AG04450 (cell line): ENCODE data around the gene TXK. TPM values are rescaled to one million over a fixed set of nuclear protein-coding genes. Genes with fewer than 3 reads are reported as not detected.

Experiments
- CTCF ChIA-PET: fragments of 300-600, 350-600 bp; formaldehyde crosslinking; extraction: SDS; loops from one replicate; lab custom pipeline; 2022; ENCODE audit warnings: antibody characterized with exemption, inconsistent platforms; lab: Charles Lee
- POLR2A ChIA-PET: fragments of 350-600 bp; formaldehyde crosslinking; extraction: SDS; loops from one replicate; lab custom pipeline; 2021; ENCODE audit warnings: antibody characterized with exemption, inconsistent platforms; lab: Yijun Ruan, JAX
- DNase-seq: peaks from one replicate; pipeline ENCODE4 v3.0.0-alpha.2; 2011; ENCODE audit warnings: low read depth, low spot score
- H3K27ac ChIP-seq: one replicate; pipeline ENCODE4 v1.5.1; 2012; ENCODE audit warnings: low read depth, low read length, control low read depth
- H3K27me3 ChIP-seq: one replicate; pipeline ENCODE4 v1.6.0; 2012; ENCODE audit warnings: low read length; ENCODE audit not compliant: control insufficient read depth, insufficient read depth
- H3K4me3 ChIP-seq: 2 replicates; pipeline ENCODE4 v1.5.1; 2011; ENCODE audit warnings: mild to moderate bottlenecking, low read depth, low read length, control low read depth
- H3K9me3 ChIP-seq: 2 replicates; pipeline ENCODE4 v1.5.1; 2012; ENCODE audit warnings: low read length; ENCODE audit not compliant: control insufficient read depth, insufficient read depth
- polyA plus RNA-seq: library from polyadenylated mRNA; depleted of rRNA; stranded (reverse); fragments of >200 nt; gene quantifications from 2 replicates; pipeline ENCODE4 v1.2.3, GENCODE V29; 2011
- TF ChIP-seq, protein P1 (sequence below): IDR thresholded peaks from 2 replicates; pipeline ENCODE4 v1.5.1; 2011; ENCODE audit warnings: low read depth, low read length, control low read depth, inconsistent platforms

Gene TXK
- polyA plus RNA-seq, 1 experiment = not detected

DNA sequence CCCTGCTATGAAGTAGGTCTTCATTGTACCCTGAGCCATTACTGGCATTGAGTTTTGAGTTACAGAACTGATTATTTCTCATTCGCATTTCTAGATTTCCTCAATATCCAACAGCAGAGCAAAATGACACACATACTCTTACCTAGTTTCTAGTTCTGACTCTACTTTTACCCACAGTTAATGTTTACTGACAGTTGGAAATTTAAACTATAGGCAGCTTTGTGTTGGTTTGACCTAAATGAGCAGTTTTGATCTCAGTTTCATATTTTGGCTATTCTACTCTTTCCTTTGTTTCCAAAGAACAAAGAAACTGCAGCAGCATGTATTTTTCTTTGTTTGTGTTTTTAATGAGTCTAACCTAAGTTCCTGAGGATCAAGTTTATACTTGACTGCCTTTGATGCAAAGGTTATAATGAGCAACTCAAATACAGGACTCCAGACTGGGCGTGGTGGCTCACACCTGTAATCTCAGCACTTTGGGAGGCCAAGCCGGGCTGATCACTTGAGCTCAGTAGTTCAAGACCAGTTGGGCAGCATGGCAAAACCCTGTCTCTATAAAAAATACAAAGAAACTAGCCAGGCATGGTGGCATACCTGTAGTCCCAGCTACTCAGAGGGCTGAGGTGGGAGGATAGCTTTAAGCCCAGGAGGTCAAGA, 30.4 kb downstream of the TXK start:
- TF ChIP-seq, protein P1, sequence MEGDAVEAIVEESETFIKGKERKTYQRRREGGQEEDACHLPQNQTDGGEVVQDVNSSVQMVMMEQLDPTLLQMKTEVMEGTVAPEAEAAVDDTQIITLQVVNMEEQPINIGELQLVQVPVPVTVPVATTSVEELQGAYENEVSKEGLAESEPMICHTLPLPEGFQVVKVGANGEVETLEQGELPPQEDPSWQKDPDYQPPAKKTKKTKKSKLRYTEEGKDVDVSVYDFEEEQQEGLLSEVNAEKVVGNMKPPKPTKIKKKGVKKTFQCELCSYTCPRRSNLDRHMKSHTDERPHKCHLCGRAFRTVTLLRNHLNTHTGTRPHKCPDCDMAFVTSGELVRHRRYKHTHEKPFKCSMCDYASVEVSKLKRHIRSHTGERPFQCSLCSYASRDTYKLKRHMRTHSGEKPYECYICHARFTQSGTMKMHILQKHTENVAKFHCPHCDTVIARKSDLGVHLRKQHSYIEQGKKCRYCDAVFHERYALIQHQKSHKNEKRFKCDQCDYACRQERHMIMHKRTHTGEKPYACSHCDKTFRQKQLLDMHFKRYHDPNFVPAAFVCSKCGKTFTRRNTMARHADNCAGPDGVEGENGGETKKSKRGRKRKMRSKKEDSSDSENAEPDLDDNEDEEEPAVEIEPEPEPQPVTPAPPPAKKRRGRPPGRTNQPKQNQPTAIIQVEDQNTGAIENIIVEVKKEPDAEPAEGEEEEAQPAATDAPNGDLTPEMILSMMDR = no peak
- DNase-seq = no peak
- H3K27me3 ChIP-seq = no peaks in the 10 kb centered on the region
- ChIA-PET POLR2A (no interaction called here), CTCF (no interaction called here)
- no peak overlapping the region for H3K4me3 ChIP-seq
- no peak overlapping the region for H3K27ac ChIP-seq
- H3K9me3 ChIP-seq = no peaks in the 10 kb centered on the region

DNA sequence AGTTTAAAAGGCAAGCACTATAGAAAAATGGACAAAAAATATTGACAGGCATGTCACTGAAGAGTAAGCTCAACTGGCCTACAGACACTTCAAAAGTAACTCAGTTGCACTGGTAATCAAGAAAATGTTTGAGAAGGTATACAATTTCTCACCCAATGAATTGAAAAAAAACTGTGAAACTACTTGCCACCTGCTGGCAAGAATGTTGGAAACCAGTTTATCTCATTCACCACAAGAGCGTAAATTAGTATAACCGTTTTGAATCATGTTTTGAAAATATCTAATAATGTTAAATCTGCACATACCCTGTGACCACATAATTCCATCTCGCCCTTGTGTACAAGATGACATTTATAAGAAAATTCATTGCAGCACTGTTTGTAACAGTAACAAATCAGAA, 31.7 kb downstream of the TXK start:
- CTCF ChIA-PET = interaction anchor here (0.8 kb wide), 1 partner anchor 42 kb away, joined by 3 read pairs; no protein-coding TSS in a partner anchor
- POLR2A ChIA-PET = no interaction called here
- no peaks in the 10 kb centered on the region for H3K9me3 ChIP-seq
- no peak overlapping the region for H3K27ac ChIP-seq
- no peak overlapping the region for H3K4me3 ChIP-seq
- TF ChIP-seq, protein P1 = no peak
- H3K27me3 ChIP-seq = no peaks in the 10 kb centered on the region
- no peak for DNase-seq

DNA sequence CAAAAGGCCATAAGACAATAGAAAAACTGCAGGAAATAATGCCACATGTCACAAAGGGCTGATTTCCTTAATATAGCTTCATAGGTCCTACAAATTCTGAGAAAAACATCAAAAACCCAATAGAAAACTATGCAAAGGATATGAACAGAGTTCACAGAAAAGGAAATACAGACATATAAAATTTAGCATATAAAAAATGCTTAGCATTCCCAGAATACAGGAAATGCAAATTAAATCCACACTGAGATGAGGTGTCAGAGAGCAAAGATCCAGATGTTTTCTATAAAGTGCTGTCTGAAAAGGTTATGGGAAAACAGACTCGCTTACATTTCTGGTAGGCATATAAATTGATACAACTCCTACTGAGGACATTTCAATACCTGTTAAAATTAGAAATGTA, 33.8 kb downstream of the TXK start:
- CTCF ChIA-PET = interaction anchor here (0.7 kb wide), 3 partner anchors 9 to 589 kb away, joined by 3 to 6 read pairs (median 3); no protein-coding TSS in a partner anchor
- TF ChIP-seq, protein P1 = no peak
- H3K27me3 ChIP-seq = no peaks in the 10 kb centered on the region

DNA sequence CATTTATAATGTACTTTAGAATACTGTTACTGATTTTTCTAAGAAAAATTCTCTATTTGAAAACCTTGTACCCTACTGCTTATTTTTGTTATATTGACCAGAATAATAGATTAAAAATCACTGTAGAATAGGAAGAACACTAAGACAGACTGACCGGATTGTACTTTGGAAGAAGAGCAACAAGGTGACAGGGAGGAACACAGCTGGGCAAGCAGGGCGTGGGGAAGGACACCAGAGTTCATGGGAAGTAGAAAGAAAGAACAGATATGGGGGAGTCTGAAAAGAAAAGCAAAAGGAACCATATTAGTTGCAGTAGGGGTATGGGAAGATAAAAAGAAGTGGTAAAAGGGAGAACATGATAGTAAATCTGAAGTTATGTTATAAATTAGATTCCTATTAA, 38.6 kb downstream of the TXK start:
- TF ChIP-seq, protein P1 = no peak
- CTCF ChIA-PET = interaction anchor here (0.6 to 2.7 kb wide), 3 partner anchors 8 to 532 kb away, joined by 3 to 9 read pairs (median 4); no protein-coding TSS in a partner anchor

More for the DNA sequence above, 33.8 kb downstream of the TXK start:
- H3K4me3 ChIP-seq = no peak overlapping the region
- POLR2A ChIA-PET = no interaction called here
- DNase-seq = no peak
- H3K27ac ChIP-seq = no peak overlapping the region
- no peaks in the 10 kb centered on the region for H3K9me3 ChIP-seq

DNA sequence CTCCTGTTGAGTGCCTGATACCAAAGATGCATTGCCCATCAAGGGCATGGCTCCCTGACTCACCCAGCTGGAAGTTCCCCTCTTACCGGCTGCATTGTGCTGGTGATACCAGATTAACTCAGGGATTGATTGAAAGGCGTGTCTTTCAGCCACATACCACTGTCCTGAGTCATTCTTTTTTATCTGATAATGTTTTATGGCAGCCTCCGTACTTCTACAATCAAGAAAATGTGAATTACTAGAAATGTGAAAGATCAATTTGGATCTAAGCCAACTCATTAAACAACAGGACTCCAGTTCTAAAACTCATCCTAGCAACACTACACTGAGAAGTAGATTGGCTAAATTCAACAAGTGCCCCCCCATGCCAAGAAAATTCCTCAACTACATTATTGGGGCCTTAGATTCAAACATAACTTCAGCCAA, 40.0 kb downstream of the TXK start:
- CTCF ChIA-PET = no interaction called here
- POLR2A ChIA-PET = no interaction called here
- H3K4me3 ChIP-seq = no peak overlapping the region

More for the DNA sequence above, 38.6 kb downstream of the TXK start:
- no peaks in the 10 kb centered on the region for H3K27me3 ChIP-seq
- no peak overlapping the region for H3K4me3 ChIP-seq
- no peak for DNase-seq
- H3K27ac ChIP-seq = no peak overlapping the region
- no peaks in the 10 kb centered on the region for H3K9me3 ChIP-seq
- POLR2A ChIA-PET = no interaction called here

More for the DNA sequence above, 40.0 kb downstream of the TXK start:
- H3K27me3 ChIP-seq = no peaks in the 10 kb centered on the region
- DNase-seq = no peak
- TF ChIP-seq, protein P1 = no peak
- H3K27ac ChIP-seq = no peak overlapping the region
- no peaks in the 10 kb centered on the region for H3K9me3 ChIP-seq
